Measurements from ENCODE around the gene TCERG1L.
A peak's percentile ranks its signal among the peaks of the same experiment; 100 is the strongest.
"Not testable (repeated sequence)": the region's sequence is repeated elsewhere in the genome, so short reads cannot be mapped to it uniquely, and the experiment has no call there.

TCERG1L gene

GRCh38 chr10:131248376-131249165, 63.0 kb downstream of the TCERG1L start:
- DNase-seq, result no peak

- DNase-seq, result no peak
Measured at GRCh38 chr10:131247873-131248272, 63.6 kb downstream of the TCERG1L start.

- DNase-seq, result no peak
Measured at GRCh38 chr10:131246775-131247174, 64.7 kb downstream of the TCERG1L start.

- DNase-seq, result no peak
Measured at GRCh38 chr10:131246089-131246488, 65.4 kb downstream of the TCERG1L start.

- DNase-seq, result no peak
Measured at GRCh38 chr10:131245475-131246059, 66.0 kb downstream of the TCERG1L start.

GRCh38 chr10:131244836-131245235, 66.7 kb downstream of the TCERG1L start:
- DNase-seq, result no peak

- no peak for DNase-seq
Measured at GRCh38 chr10:131243076-131243475, 68.4 kb downstream of the TCERG1L start.

- peak in 1 of 2 experiments; percentile 54 for DNase-seq
Measured at GRCh38 chr10:131242007-131242406, 69.5 kb downstream of the TCERG1L start.

GRCh38 chr10:131240691-131241090, 70.8 kb downstream of the TCERG1L start:
- no peak for DNase-seq

GRCh38 chr10:131239926-131240325, 71.6 kb downstream of the TCERG1L start:
- DNase-seq, result no peak

GRCh38 chr10:131239450-131239849, 72.1 kb downstream of the TCERG1L start:
- no peak for DNase-seq

GRCh38 chr10:131238669-131239280, 72.7 kb downstream of the TCERG1L start:
- DNase-seq, result no peak

GRCh38 chr10:131237991-131238651, 73.4 kb downstream of the TCERG1L start:
- DNase-seq, result no peak

GRCh38 chr10:131234606-131235005, 76.9 kb downstream of the TCERG1L start:
- not testable (repeated sequence) for DNase-seq

GRCh38 chr10:131233611-131234258, 77.8 kb downstream of the TCERG1L start:
- DNase-seq, result no peak

GRCh38 chr10:131231965-131232541, 79.5 kb downstream of the TCERG1L start:
- DNase-seq, result no peak

- DNase-seq, result no peak
Measured at GRCh38 chr10:131231323-131231964, 80.1 kb downstream of the TCERG1L start.

GRCh38 chr10:131230641-131231322, 80.7 kb downstream of the TCERG1L start:
- DNase-seq, result no peak

GRCh38 chr10:131230166-131230565, 81.4 kb downstream of the TCERG1L start:
- no peak for DNase-seq

GRCh38 chr10:131227163-131227740, 84.3 kb downstream of the TCERG1L start:
- no peak for DNase-seq
